Loucy (cell line): ENCODE results near the gene CAGE1.

Source experiments
- H2AFZ ChIP-seq: fragments of 200-600 bp; sonication (generic); 2 replicates; pipeline ENCODE4 v1.6.0; 2016; ENCODE audit warnings: antibody characterized with exemption, mild to moderate bottlenecking, low read length, moderate library complexity
- H3F3A ChIP-seq: fragments of 200-600 bp; 2 replicates; pipeline ENCODE4 v1.6.0; 2016; ENCODE audit warnings: antibody characterized with exemption, low read depth, mild to moderate bottlenecking
- H3K27me3 ChIP-seq: fragments of 200-600 bp; sonication (generic); 2 replicates; pipeline ENCODE4 v1.6.1; 2014; ENCODE audit warnings: low read length, mild to moderate bottlenecking; ENCODE audit not compliant: insufficient read depth, poor library complexity, severe bottlenecking
- H3K36me3 ChIP-seq: fragments of 200-600 bp; sonication (generic); 2 replicates; pipeline ENCODE4 v1.6.1; 2016; ENCODE audit warnings: low read length; ENCODE audit not compliant: insufficient read depth
- H3K4me1 ChIP-seq: fragments of 200-600 bp; sonication (generic); 2 replicates; pipeline ENCODE4 v1.5.1; 2014; ENCODE audit warnings: low read length, mild to moderate bottlenecking; ENCODE audit not compliant: insufficient read depth, poor library complexity, severe bottlenecking
- H3K4me2 ChIP-seq: fragments of 200-600 bp; sonication (generic); 2 replicates; pipeline ENCODE4 v1.6.0; 2014; ENCODE audit warnings: antibody characterized with exemption, low read length, low read depth, mild to moderate bottlenecking; ENCODE audit not compliant: poor library complexity, severe bottlenecking
- H3K4me3 ChIP-seq: fragments of 200-600 bp; sonication (generic); 2 replicates; pipeline ENCODE4 v1.5.1; 2014; ENCODE audit warnings: low read length, mild to moderate bottlenecking, mixed read lengths; ENCODE audit not compliant: poor library complexity, severe bottlenecking
- H3K79me2 ChIP-seq: fragments of 200-600 bp; sonication (generic); 2 replicates; pipeline ENCODE4 v1.6.1; 2014; ENCODE audit warnings: low read length; ENCODE audit not compliant: insufficient read depth
- H3K9ac ChIP-seq: fragments of 200-600 bp; sonication (generic); 2 replicates; pipeline ENCODE4 v1.6.0; 2014; ENCODE audit warnings: mild to moderate bottlenecking, low read depth, low read length, moderate library complexity; ENCODE audit not compliant: poor library complexity, severe bottlenecking
- H3K9me2 ChIP-seq: fragments of 200-600 bp; sonication (generic); replicated peaks from 2 replicates; pipeline ENCODE4 v1.6.1; 2016; ENCODE audit warnings: low read depth, low read length, mixed read lengths
- H3K9me3 ChIP-seq: fragments of 200-600 bp; sonication (generic); 2 replicates; pipeline ENCODE4 v1.6.1; 2014; ENCODE audit warnings: mild to moderate bottlenecking, antibody characterized with exemption, low read length, low read depth; ENCODE audit not compliant: insufficient read depth
- H4K20me1 ChIP-seq: fragments of 200-600 bp; sonication (generic); 2 replicates; pipeline ENCODE4 v1.6.0; 2014; ENCODE audit warnings: antibody characterized with exemption, low read length, mild to moderate bottlenecking; ENCODE audit not compliant: insufficient read depth, poor library complexity, severe bottlenecking
- CTCF ChIP-seq: fragments of 200-600 bp; sonication (generic); conservative IDR thresholded peaks from 2 replicates; pipeline ENCODE4 v1.5.1; 2014; ENCODE audit warnings: mild to moderate bottlenecking, antibody characterized with exemption, low read length
- EZH2phosphoT487 ChIP-seq: fragments of 200-600 bp; IDR thresholded peaks from 2 replicates; pipeline ENCODE4 v1.6.1; 2018; ENCODE audit warnings: antibody characterized with exemption, mild to moderate bottlenecking, moderate library complexity, borderline replicate concordance

CAGE1 gene

DNA sequence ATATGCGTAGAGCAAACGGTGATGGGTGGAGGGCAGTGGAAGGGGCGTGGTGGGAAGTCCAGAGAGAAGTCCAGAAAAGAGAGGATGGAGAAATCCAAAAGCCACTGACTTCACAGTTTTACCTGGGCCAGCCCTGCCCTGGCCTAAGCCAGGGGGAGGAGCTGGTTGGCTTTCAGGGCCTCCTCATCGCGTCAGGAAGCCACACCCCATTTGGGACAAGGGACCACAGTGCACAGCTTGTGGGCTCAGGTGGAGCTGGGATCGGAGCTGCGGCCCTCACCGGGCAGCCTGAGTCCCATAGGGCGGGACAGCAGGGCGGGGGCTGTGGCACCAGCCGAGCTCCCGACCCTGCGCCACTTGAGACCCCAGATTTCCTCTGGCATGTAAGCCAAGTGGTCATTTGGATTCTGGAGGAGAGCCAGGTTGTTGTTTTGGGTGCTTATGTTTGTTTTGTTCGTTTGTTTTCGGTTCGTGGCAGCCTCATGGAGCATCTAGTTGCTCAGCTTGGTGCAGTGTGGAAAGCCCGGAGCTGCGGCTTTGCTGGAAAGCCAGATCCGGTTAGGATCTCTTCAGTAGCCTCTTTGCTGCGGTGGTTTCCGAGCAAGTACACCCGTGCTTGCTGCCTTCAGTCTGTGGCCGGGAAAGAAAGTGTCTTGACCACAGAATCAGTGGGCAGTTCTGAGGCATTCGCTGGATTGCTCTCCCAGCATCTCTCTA is 42.3 kb upstream of the CAGE1 start:
- TF ChIP-seq EZH2phosphoT487: no peak
- TF ChIP-seq CTCF: no peak
- no peak overlapping the region for H3K9ac ChIP-seq
- no peak overlapping the region for H3K4me2 ChIP-seq
- H3K4me1 ChIP-seq: no peaks in the 10 kb centered on the region
- no peaks in the 10 kb centered on the region for H3F3A ChIP-seq
- H3K4me3 ChIP-seq: no peak overlapping the region
- H3K79me2 ChIP-seq: no peaks in the 10 kb centered on the region
- H3K9me3 ChIP-seq: no peaks in the 10 kb centered on the region
- H3K36me3 ChIP-seq: no peaks in the 10 kb centered on the region
- no peaks in the 10 kb centered on the region for H3K27me3 ChIP-seq
- H2AFZ ChIP-seq: no peak overlapping the region
- no peaks in the 10 kb centered on the region for H4K20me1 ChIP-seq
- no peaks in the 10 kb centered on the region for H3K9me2 ChIP-seq

GRCh38 chr6:7431313-7431673 is 41.8 kb upstream of the CAGE1 start:
- no peaks in the 10 kb centered on the region for H4K20me1 ChIP-seq
- no peaks in the 10 kb centered on the region for H3K79me2 ChIP-seq
- TF ChIP-seq CTCF: no peak
- TF ChIP-seq EZH2phosphoT487: no peak
- no peaks in the 10 kb centered on the region for H3K9me3 ChIP-seq
- H3F3A ChIP-seq: no peaks in the 10 kb centered on the region
- H3K4me3 ChIP-seq: no peak overlapping the region
- H3K36me3 ChIP-seq: no peaks in the 10 kb centered on the region
- H3K4me1 ChIP-seq: no peaks in the 10 kb centered on the region
- H3K4me2 ChIP-seq: no peak overlapping the region
- H2AFZ ChIP-seq: no peak overlapping the region
- no peaks in the 10 kb centered on the region for H3K27me3 ChIP-seq
- no peak overlapping the region for H3K9ac ChIP-seq
- H3K9me2 ChIP-seq: no peaks in the 10 kb centered on the region

GRCh38 chr6:7426447-7427169 is 37.1 kb upstream of the CAGE1 start:
- no peaks in the 10 kb centered on the region for H4K20me1 ChIP-seq
- no peak overlapping the region for H3K4me2 ChIP-seq
- no peak overlapping the region for H2AFZ ChIP-seq
- H3K9me3 ChIP-seq: no peaks in the 10 kb centered on the region
- H3K9ac ChIP-seq: no peak overlapping the region
- H3K36me3 ChIP-seq: no peaks in the 10 kb centered on the region
- H3K27me3 ChIP-seq: no peaks in the 10 kb centered on the region
- no peaks in the 10 kb centered on the region for H3F3A ChIP-seq
- H3K9me2 ChIP-seq: no peaks in the 10 kb centered on the region
- H3K4me1 ChIP-seq: no peaks in the 10 kb centered on the region
- no peaks in the 10 kb centered on the region for H3K79me2 ChIP-seq
- H3K4me3 ChIP-seq: no peak overlapping the region
- TF ChIP-seq CTCF (no peak), EZH2phosphoT487 (no peak)
